GM19328 (cell line): ENCODE measurements around the gene DNPEP.

Experiments used
- ATAC-seq: cut with Tn5 transposase; IDR thresholded peaks from one replicate; pipeline ENCODE4 v1.9.1; 2021; ENCODE audit warnings: mild to moderate bottlenecking, moderate library complexity; ENCODE audit not compliant: unreplicated experiment

Gene DNPEP

GRCh38 chr2:219368690-219369191 lies 19.0 kb downstream of the DNPEP start:
- no peak for ATAC-seq

GRCh38 chr2:219362524-219363164 lies 25.1 kb downstream of the DNPEP start:
- no peak for ATAC-seq

GRCh38 chr2:219362072-219362471 lies 25.6 kb downstream of the DNPEP start:
- ATAC-seq, result no peak

- no peak for ATAC-seq
These were observed 29.3 kb downstream of the DNPEP start for GRCh38 chr2:219358170-219359075.

- no peak for ATAC-seq
These were observed 30.9 kb downstream of the DNPEP start for GRCh38 chr2:219356834-219357233.

- ATAC-seq, result no peak
These were observed 33.1 kb downstream of the DNPEP start for GRCh38 chr2:219354582-219354981.

GRCh38 chr2:219353129-219353528 lies 34.6 kb downstream of the DNPEP start:
- no peak for ATAC-seq

- ATAC-seq, result no peak
These were observed 35.2 kb downstream of the DNPEP start for GRCh38 chr2:219352448-219353023.

- no peak for ATAC-seq
These were observed 36.9 kb downstream of the DNPEP start for GRCh38 chr2:219350710-219351221.

GRCh38 chr2:219350215-219350614 lies 37.5 kb downstream of the DNPEP start:
- ATAC-seq, result no peak

GRCh38 chr2:219344751-219345430 lies 42.8 kb downstream of the DNPEP start:
- ATAC-seq, result no peak

- ATAC-seq, result no peak
These were observed 52.3 kb downstream of the DNPEP start for GRCh38 chr2:219335373-219335786.

GRCh38 chr2:219334076-219334475 lies 53.6 kb downstream of the DNPEP start:
- ATAC-seq, result no peak

- no peak for ATAC-seq
These were observed 55.2 kb downstream of the DNPEP start, which contains the start of gene RESP18 for GRCh38 chr2:219332542-219332941. Gene RESP18 (minus strand): TSS chr2:219332744.

- no peak for ATAC-seq
These were observed 56.0 kb downstream of the DNPEP start for GRCh38 chr2:219331560-219332213.

GRCh38 chr2:219327719-219328118 lies 60.0 kb downstream of the DNPEP start:
- no peak for ATAC-seq

GRCh38 chr2:219325657-219326315 lies 61.9 kb downstream of the DNPEP start:
- no peak for ATAC-seq

GRCh38 chr2:219325136-219325535 lies 62.6 kb downstream of the DNPEP start:
- ATAC-seq, result no peak

GRCh38 chr2:219323434-219323833 lies 64.3 kb downstream of the DNPEP start:
- ATAC-seq, result no peak
